ENCODE results near the gene SEMA5A.

DNA sequence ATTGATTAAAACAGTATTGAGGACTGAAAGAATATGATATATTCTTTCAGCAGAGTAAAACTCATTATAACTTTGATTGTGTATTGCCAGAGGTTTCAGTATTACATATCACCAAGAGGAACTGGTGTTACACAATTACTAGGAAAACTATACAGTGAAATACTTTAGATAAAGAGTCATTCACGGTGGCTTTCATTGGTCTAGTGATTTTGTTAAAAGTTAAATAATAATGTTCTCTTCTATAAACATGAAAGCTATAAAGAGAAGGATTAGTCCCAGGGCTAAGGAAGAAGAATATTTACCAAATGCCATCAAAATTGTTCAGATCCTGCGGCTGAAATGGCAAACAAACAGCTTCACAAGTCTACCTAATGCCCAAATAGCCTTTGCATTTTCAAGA lies 306.2 kb downstream of the SEMA5A start:
- TF ChIP-seq, protein P1, sequence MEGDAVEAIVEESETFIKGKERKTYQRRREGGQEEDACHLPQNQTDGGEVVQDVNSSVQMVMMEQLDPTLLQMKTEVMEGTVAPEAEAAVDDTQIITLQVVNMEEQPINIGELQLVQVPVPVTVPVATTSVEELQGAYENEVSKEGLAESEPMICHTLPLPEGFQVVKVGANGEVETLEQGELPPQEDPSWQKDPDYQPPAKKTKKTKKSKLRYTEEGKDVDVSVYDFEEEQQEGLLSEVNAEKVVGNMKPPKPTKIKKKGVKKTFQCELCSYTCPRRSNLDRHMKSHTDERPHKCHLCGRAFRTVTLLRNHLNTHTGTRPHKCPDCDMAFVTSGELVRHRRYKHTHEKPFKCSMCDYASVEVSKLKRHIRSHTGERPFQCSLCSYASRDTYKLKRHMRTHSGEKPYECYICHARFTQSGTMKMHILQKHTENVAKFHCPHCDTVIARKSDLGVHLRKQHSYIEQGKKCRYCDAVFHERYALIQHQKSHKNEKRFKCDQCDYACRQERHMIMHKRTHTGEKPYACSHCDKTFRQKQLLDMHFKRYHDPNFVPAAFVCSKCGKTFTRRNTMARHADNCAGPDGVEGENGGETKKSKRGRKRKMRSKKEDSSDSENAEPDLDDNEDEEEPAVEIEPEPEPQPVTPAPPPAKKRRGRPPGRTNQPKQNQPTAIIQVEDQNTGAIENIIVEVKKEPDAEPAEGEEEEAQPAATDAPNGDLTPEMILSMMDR (IDR thresholded peaks at IDR 0.05), result no peak
- TF ChIP-seq POLR2A (IDR thresholded peaks at IDR 0.05), result no peak
